Daoy (cell line): ENCODE measurements around the gene RBX1. TPM values are rescaled to one million over a fixed set of nuclear protein-coding genes. Genes with fewer than 3 reads are reported as not detected.
A peak's percentile ranks its signal among the peaks of the same experiment; 100 is the strongest.
"Not testable (repeated sequence)": the region's sequence is repeated elsewhere in the genome, so short reads cannot be mapped to it uniquely, and the experiment has no call there.

Experiments
- DNase-seq: peaks from one replicate; pipeline ENCODE4 v3.0.0-alpha.2; 2015; ENCODE audit warnings: low read depth
- total RNA-seq: library from RNA; depleted of rRNA; stranded (reverse); fragments of >200 nt; shearing (Covaris generic); gene quantifications from 2 replicates; pipeline ENCODE4 v1.2.3, GENCODE V29; 2014

RBX1 gene
- total RNA-seq, 1 experiment from 2014 or later: 91.9 TPM

DNA sequence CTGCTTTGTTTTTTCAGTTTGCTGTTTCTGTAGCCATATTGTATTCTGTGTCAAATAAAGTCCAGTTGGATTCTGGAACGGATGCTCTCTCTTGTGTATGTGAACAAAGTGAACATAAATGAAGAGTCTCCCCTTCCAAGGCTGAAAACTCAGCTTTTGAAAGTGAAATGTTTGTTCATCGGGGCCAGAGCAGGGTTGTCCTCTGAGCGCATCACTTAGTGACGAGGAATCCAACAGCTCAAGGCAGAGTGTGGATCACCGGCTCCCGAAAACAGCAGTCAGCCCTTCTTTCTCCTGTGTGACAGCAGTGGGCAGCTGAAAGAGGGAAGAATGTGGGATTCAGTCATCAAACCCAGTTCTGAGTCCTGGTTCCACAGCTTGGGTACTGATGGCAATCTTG lies 21.4 kb downstream of the RBX1 start:
- DNase-seq: no peak

DNA sequence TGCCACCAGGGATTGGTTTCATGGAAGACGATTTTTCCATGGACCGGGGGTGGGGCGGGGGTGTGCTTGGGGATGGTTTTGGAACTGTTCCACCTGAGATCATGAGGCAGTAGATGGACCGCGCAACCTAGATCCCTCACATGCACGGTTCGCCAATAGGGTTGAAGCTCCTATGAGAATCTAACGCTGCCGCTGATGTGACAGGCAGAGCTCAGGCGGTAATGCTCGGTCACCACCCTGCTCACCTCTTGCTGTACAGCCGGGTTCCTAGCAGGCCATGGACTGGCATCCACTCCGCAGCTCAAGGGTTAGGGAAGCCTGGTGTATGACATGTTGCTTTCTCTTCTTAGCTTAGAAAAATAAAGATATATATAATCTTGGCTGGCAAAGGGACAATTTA lies 22.0 kb downstream of the RBX1 start:
- DNase-seq: no peak

DNA sequence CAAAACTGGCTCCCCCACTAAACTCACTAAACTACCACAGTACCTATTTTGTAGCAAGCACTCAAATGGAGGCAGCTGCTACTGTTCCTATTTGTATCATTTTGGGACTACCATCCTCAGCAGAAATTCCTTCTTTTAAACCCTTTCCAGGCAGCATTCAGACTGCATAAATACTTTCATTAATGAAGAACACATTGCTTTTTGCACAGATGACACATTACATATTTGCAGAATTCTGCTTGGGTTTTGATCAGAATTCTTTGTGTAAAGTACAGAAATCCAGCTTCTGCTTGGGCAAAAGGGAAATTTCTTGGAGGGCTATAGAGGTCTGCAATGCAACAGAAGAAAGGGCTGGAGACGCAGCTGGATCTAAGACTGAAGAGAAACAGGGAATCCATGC lies 24.2 kb downstream of the RBX1 start:
- DNase-seq: no peak

DNA sequence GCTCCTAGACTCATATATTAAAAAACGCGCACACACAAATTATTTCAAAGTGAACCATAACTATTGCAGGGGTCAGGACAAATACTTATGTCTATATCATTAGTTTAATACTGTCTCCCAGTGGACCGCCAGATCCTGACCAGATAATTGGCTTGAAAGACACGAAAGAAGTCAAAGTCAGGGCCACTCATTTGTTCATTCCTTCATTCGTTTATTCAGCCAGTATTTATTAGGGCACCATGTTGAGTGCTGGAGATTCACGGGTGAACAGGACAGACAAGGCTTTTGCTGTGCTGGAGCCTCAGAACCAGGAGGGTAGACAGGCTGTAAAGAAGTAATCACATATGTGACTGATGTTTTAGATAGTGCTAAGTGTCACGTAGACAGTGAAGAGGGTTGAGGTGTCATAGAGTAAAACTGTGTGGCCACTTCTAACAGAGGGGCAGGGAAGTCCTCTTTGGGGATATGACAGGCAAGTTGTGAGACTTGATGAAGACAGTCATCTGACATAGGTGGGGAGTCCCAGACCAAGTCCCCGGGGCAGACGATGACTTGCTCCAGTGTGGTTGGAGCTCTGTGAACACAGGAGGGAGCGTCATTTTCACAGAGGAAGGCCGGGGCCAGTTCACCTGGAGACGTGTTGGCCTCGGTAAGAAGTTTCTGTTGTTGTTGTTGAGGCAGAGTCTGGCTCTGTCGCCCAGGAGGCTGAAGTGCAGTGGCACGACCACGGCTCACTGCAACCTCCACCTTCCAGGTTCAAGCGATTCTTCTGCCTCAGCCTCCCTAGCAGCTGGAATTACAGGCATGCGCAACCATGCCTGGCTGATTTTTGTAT lies 25.9 kb downstream of the RBX1 start:
- DNase-seq: no peak

DNA sequence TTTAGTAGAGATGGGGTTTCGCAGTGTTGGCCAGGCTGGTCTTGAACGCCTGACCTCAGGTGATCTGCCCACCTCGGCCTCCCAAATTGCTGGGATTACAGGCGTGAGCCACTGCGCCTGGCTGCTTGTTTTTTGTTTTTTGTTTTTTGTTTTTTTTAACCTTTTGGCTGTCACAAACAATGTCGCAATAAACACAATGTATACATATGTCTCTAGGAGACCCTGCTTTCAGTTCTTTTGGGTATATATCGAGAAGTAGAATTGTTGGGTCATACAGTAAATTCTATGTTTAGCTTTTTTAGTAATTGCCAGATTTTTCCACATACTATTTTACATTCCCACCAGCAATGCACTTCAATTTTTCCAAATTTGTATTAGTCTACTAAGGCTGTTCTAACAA lies 28.0 kb downstream of the RBX1 start:
- no peak for DNase-seq

DNA sequence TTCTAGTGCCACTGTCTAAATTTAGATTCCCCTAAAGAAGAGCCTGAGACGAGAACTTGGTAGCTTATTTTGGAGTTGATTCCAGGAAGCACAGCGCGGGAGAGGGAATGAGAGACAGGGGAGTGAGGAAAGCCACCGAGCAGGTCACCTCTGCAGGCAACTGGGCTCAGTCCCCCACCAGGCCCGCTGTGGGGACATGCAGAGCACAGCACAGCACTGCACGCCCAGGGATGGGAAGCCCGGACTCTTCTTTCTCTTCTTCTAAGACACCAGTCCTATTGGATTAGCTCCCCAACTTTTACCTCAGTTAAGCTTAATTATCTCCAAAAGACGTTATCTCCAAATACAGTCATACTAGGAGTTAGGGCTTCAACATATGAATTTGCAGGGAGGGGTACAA lies 28.7 kb downstream of the RBX1 start:
- DNase-seq: no peak

DNA sequence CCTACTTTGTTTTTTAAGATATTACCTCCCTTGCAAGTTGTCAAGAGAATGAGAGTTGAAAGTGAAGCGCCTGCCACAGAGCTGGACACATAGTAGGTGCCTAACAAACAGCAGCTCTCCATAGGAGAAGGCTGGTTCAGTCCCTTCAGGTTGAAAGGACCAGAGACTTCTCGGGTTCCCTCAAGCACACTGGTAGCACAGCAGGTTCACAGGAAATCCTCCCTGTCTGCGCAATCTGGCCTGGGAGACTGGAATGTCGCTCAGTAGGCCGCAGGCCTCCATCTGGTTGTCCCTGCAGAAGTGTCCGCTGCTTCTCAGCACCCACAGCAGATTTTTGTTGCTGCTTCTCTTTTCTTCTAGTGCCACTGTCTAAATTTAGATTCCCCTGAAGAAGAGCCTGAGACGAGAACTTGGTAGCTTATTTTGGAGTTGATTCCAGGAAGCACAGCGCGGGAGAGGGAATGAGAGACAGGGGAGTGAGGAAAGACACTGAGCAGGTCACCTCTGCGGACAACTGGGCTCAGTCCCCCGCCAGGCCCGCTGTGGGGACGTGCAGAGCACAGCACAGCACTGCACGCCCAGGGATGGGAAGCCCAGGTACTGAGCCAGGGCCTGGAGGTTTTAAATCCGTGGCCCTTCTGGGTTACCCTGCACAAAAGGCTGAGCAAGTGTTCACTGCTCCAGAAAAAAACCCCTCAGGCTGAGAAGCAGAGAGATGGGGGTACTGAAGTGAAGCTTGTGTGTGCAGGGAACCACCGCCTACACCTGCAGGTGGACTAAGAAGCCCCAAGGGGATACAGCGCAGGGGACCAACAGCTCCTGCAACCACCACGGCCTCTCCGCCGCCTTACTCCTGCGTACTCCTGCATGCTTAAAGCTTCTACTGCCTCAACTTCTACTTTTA lies 31.6 kb downstream of the RBX1 start:
- no peak for DNase-seq

DNA sequence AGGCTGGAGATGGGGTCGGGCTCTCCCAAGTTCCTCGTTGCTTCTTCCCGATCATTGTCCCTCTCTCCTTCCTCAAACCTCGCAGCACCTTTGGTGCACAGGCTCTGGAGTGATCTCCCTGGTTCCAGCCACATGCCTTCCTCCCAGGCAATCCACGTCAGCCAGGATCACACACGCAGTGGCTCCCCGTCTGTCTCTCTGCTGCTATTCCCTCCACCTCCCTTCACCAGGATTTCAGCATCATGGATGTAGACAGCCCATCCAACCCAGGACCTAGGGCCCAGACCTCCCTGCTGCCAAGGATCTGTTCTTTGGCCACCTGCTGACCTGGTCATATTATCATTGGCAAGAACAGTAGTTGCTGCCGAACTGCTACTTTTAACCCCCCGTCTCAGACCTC lies 40.1 kb downstream of the RBX1 start:
- no peak for DNase-seq

DNA sequence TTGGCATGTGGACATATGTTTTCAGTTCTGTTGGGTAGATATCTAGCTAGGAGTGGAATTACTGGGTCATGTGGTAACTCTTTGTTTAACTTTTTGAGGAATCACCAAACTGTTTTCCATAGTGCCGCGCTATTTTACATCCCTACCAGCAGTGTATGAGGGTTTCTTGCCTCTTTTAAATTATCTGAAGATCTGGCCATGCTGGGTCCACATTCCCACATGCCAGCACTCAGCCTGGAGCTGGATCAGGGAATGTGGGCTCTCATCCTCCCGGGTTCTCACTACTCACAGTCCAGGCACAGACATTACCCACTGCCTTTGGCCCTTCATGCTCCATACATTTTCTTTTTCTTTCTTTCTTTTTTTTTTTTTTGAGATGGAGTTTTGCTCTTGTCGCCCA lies 44.6 kb downstream of the RBX1 start:
- no peak for DNase-seq

DNA sequence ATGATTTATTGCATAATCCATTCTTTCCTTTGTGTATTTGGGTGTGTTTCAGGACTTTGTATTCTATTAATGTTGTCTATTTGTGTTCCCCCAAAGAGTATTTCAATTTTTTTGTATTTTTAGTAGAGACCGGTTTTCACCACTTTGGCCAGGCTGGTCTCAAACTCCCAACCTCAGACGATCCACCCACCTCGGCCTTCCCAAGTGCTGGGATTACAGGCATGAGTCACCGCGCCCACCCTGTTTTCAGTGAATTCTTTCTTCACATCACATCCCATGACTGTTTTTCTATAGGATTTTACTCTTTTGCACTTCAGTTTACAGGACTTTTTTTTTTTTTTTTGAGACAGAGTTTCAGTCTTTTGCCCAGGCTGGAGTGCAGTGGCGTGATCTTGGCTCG lies 46.3 kb downstream of the RBX1 start:
- DNase-seq: no peak

DNA sequence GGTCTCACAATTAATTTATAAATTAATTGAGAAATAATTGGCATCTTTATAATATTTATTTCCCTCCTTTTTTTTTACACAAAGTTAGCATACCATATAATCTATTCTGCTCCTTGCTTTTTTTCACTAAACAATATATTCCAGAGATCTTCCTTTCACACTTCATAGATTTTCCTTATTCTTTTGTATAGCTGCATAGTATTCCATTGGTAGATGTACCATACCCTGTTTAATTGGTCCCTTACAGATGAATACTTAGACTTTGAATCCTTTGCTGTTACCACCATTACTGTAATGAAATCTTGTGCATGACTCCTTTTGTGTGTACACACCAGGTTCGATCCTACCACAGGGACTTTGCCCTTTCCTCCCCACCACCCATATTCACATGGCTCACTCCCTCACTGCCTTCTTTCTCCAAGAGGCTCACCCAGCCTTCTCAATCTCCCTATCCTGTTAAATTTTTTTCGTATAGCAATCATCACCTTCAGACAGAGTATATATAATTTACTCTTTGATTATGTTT lies 48.9 kb downstream of the RBX1 start:
- no peak for DNase-seq

DNA sequence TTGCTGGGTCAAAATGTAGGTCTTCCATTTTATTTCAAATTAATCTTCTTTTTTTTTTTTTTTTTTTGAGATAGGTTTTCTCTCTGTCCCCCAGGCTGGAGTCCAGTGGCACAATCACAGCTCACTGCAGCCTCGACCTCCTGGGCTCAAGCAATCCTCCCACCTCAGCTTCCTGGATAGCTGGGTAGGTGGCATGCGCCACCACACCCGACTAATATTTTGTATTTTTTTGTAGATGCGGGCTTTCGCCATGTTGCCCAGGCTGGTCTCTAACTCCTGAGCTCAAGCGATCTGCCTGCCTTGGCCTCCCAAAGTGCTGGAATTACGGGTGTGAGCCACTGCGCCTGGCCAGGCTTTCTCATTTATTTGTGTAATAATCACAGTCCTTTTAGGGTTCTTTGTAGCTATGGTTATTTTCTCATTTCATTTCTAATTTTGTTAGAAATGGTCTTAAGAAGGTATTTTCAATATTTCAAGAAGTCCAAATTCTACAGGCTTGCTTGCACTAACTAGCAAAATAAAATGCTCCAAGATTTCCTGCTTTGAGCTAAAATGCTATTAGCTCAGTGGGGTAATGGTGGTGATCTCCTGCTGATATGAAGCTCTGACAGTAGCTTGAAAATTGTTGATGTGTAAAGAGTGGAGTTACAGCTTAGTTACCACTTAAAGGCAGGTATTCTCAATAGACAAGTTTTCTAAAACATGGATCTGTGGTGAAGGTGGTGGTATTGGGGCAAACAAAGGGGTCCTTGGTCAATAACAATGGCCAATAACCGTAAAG lies 50.0 kb downstream of the RBX1 start:
- no peak for DNase-seq

DNA sequence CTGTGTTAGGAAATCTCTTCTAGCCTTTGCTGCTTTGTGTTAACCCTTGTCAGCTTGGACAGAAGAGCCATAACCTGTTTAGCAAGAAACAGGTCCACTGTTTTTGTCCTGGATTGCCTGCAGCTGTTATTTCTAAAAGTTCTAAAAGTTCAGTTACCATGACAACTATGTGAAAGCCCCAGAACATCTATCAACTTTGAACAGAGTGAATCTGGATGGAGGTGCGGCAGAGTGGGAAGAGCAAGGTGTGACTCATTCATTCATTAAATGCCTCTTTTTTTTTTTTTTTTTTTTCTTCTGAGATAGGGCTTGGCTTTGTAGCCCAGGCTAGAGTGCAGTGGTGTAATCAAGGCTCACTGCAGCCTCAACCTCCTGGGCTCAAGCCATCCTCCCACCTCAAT lies 50.5 kb downstream of the RBX1 start:
- peak; percentile 44 for DNase-seq

DNA sequence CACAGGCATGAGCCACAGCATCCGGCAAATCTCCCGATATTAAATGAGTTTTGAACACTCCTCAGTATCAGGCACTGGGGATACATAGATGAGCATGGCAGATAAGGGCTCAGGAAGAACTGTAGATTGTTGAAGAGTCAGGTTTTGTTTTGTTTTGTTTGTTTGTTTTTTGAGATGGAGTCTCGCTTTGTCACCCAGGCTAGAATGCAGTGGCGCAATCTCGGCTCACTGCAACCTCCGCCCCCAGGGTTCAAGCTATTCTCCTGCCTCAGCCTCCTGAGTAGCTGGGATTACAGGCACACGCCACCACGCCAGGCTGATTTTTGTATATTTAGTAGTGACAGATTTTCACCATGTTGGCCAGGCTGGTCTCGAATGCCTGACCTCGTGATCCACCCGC lies 51.2 kb downstream of the RBX1 start:
- not testable (repeated sequence) for DNase-seq

DNA sequence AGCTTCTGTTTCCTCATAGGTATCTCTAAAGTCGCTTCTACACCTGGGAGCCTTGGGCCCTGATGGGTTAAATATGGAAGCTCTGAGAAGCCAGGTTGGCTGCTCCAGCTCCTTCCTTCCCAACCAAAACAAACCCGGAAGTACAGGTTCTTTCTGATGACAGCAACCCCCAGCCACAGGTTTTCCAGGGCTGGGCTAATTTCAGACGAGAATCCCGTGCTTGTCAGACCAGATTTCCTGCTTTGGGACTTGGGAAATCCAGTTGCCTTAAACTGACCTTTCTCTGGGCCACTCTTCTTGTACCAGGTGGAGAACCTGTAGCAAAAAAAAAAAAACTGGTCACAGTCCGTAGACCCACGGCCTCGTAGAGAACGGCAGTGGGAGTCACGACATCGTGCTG lies 51.9 kb downstream of the RBX1 start:
- no peak for DNase-seq

DNA sequence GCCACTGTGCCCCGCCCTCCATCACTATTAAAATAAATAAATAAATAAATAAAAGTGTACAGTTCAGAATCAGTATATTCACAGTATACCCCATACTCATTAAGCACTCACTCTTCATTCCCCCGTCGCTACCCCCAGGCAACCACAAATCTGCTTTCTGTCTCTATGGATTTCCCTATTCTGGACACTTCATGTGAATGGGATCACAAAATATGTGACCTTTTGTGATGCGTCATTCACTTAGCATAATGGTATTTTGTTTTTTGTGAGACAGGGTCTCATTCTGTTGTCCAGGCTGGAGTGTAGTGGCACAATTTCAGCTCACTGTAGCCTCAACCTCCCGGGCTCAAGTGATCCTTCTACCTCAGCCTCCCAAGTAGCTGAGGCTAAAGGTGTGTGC lies 52.8 kb downstream of the RBX1 start:
- no peak for DNase-seq

DNA sequence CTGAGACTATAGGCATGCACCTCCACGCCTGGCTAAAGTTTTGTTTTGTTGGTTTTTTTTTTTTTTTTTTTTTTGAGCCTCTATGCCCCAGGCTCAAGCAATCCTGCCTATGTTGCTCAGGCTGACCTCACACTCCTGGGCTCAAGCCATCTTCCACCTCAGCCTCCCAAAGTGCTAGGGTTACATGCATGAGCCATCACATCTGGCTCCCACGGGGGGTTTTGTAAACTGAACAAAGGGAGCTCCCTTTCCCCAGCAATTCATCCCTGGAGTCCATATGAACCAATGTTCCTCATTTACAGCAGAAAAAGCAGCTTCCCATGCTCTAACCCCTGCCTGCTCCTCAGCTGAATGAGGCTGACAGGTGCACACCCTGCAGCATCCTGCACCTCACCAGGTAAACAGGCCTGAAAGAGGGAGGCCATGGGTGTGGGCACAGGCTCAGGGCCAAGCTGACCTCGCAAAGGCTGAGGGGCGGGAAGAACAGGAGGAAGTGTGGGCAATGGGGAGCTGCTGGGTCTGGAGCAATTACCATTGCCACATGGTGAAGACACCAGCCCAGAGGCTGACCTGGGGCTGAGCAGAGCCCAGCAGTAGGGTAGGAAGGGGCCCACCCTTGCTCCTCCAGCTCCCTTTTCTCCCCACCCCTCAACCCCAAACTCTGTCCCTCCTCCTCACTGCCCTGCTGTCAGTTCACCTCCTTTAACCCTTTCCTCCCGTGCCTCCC lies 58.2 kb downstream of the RBX1 start:
- DNase-seq: peak; percentile 91

DNA sequence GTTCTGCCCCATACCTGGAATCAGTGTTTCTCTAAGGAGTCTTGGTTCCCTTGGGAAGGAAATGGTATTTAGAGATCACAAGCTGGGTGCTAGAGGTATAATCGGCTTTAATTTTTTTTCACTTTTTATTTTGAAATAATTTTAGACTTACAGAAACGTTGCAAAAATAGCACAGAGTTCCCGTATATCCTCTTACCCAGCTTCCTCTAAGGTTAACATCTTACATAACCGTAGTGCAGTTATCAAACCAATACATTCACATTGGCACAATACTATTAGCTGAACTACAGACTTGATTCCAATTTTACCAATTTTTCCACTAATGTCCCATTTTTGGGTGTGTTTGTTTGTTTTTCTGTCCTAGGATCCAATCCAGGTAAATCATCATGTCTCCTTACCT lies 63.8 kb downstream of the RBX1 start:
- no peak for DNase-seq

DNA sequence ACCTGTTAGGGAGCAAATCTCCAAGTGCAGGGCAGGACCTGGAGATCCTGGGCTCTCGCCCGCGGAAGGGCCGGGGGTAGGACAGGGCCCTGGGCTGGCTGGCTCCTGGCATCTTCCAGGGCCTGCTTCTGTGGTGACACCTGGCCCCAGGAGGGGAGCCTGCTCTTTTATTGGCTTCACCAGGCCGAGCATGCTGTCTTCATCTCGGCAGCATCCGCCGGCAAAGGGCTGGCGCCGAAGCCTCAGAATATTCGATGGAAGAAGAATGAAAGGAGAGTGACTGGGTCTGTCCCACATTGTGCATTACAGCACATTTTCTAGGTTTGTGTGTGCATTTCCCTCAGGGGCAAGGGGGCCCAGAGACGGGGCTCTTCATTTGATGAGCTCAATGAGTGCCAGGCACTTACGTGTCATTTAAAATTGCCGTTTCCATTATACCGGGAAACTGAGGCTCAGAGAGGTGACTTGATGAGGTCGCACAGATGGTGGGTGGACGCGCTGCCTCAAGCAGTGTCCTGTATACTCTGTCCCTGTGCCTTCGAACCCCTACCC lies 70.0 kb downstream of the RBX1 start:
- no peak for DNase-seq

DNA sequence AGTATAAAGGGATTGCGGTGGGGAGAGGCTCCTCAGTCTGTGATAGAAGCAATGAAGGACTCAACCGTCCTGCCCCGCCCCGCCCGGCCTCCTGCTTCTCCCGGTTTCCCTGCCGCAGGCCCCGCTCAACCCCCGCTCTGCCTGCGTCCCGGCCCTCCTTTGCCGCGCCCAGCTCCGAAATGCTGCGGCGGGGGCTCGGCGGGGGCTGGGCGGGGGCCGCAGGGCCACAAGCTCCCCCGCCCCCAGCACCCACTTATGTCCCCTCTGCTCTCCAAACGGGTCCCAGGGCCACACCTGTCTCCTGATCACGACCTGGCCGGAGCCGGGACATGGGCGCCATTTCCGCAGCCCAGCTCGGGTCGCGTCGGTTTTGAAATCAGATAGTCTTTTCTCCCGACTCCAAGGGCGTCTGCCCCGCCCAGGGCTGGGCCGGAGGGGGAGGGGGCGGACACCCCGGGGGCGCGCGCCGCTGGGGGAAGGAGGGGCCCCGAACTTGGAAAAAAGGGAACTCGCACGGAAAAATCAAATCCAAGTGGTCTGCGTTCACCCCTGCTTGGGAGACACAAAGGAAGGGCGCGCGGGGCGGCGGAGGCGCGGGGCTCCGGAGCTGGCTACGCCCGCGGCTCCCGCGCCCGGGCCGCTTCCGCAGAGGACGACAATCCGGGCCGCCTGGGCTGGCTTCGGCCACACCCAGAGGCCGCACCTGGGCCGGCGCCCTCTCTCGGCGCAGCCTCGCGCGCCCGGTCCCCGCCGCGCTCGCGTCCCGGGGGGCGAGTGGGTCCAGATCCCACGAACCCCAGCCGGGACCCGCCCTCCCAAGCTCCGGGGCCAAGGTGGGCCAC lies 70.7 kb downstream of the RBX1 start:
- DNase-seq: peak; percentile 66
